Osteocyte (in vitro differentiated cells): ENCODE data around the gene TM7SF2. TPM values are rescaled to one million over a fixed set of nuclear protein-coding genes. Genes with fewer than 3 reads are reported as not detected.

Experiments used
- DNase-seq: peaks from one replicate; pipeline ENCODE4 v3.0.0; 2021; ENCODE audit warnings: mixed read lengths; ENCODE audit not compliant: unreplicated experiment; ENCODE audit errors: extremely low spot score
- H3K27ac Mint-ChIP-seq: one replicate; pipeline ENCODE4 v1.8.0; 2021; ENCODE audit warnings: mild to moderate bottlenecking, mixed read lengths; ENCODE audit not compliant: unreplicated experiment
- H3K27me3 Mint-ChIP-seq: one replicate; pipeline ENCODE4 v1.8.0; 2021; ENCODE audit warnings: mixed read lengths; ENCODE audit not compliant: unreplicated experiment
- H3K36me3 Mint-ChIP-seq: one replicate; pipeline ENCODE4 v1.8.0; 2021; ENCODE audit warnings: mixed read lengths; ENCODE audit not compliant: unreplicated experiment
- H3K4me1 Mint-ChIP-seq: one replicate; pipeline ENCODE4 v1.8.0; 2021; ENCODE audit warnings: mixed read lengths; ENCODE audit not compliant: unreplicated experiment
- H3K4me3 Mint-ChIP-seq: one replicate; pipeline ENCODE4 v1.8.0; 2021; ENCODE audit warnings: mild to moderate bottlenecking, moderate library complexity, mixed read lengths; ENCODE audit not compliant: unreplicated experiment
- H3K9me3 Mint-ChIP-seq: one replicate; pipeline ENCODE4 v1.8.0; 2021; ENCODE audit warnings: mixed read lengths; ENCODE audit not compliant: unreplicated experiment
- total RNA-seq: library from RNA; stranded (reverse); gene quantifications from 2 replicates; pipeline ENCODE4 v1.2.1, GENCODE V29; 2021
- TF ChIP-seq, protein P1 (sequence below): fragments of 200-600 bp; sonication (generic); IDR thresholded peaks from 2 replicates; pipeline ENCODE4 v1.5.0; 2021; ENCODE audit warnings: antibody characterized with exemption, mild to moderate bottlenecking, moderate library complexity

TM7SF2 gene
- total RNA-seq, 1 donor from 2014 or later, result 13.6 TPM

GRCh38 chr11:65110354-65110861, 1.3 kb upstream of the TM7SF2 start:
- Mint-ChIP-seq H3K4me3 (no peak overlapping the region), H3K4me1 (peaks cover 23% of the 10 kb centered on the region), H3K9me3 (no peaks in the 10 kb centered on the region), H3K36me3 (no peaks in the 10 kb centered on the region), H3K27ac (no peak overlapping the region), H3K27me3 (no peaks in the 10 kb centered on the region)
- DNase-seq, result peak; percentile 97
- TF ChIP-seq, protein P1, sequence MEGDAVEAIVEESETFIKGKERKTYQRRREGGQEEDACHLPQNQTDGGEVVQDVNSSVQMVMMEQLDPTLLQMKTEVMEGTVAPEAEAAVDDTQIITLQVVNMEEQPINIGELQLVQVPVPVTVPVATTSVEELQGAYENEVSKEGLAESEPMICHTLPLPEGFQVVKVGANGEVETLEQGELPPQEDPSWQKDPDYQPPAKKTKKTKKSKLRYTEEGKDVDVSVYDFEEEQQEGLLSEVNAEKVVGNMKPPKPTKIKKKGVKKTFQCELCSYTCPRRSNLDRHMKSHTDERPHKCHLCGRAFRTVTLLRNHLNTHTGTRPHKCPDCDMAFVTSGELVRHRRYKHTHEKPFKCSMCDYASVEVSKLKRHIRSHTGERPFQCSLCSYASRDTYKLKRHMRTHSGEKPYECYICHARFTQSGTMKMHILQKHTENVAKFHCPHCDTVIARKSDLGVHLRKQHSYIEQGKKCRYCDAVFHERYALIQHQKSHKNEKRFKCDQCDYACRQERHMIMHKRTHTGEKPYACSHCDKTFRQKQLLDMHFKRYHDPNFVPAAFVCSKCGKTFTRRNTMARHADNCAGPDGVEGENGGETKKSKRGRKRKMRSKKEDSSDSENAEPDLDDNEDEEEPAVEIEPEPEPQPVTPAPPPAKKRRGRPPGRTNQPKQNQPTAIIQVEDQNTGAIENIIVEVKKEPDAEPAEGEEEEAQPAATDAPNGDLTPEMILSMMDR, result peak; percentile 92

DNA sequence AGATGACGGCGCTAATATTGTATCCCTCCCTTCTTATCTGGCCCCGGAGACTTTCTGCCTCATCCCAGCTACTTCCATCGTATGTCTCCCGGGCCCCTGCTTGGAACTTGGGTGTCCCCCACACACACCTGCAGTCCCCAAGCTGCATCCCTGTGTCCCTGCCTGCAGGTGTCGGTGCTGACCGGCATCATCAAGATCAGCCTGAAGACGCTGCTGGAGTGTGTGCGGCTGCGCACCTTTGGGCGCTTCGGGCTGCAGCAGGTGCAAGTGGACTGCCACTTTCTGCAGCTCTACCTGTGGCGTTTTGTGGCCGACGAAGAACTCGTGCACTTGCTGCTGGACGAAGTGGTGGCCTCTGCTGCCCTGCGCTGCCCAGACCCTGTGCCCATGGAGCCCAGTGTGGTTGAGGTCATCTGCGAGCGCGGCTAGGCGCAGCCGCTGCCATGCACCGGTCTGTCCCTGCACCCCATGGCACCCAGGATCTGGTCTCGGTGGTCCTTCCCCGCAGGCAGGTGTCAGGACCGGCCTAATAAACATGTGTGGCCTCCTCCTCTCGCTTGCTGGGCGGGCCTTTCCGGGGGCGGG, 421 bp upstream of the TM7SF2 start:
- no peaks in the 10 kb centered on the region for H3K36me3 Mint-ChIP-seq
- no peaks in the 10 kb centered on the region for H3K9me3 Mint-ChIP-seq
- peak overlapping the region; percentile 86 for H3K4me3 Mint-ChIP-seq
- H3K4me1 Mint-ChIP-seq, result peaks cover 23% of the 10 kb centered on the region
- H3K27ac Mint-ChIP-seq, result no peak overlapping the region
- TF ChIP-seq, protein P1, result no peak
- no peak for DNase-seq
- no peaks in the 10 kb centered on the region for H3K27me3 Mint-ChIP-seq

DNA sequence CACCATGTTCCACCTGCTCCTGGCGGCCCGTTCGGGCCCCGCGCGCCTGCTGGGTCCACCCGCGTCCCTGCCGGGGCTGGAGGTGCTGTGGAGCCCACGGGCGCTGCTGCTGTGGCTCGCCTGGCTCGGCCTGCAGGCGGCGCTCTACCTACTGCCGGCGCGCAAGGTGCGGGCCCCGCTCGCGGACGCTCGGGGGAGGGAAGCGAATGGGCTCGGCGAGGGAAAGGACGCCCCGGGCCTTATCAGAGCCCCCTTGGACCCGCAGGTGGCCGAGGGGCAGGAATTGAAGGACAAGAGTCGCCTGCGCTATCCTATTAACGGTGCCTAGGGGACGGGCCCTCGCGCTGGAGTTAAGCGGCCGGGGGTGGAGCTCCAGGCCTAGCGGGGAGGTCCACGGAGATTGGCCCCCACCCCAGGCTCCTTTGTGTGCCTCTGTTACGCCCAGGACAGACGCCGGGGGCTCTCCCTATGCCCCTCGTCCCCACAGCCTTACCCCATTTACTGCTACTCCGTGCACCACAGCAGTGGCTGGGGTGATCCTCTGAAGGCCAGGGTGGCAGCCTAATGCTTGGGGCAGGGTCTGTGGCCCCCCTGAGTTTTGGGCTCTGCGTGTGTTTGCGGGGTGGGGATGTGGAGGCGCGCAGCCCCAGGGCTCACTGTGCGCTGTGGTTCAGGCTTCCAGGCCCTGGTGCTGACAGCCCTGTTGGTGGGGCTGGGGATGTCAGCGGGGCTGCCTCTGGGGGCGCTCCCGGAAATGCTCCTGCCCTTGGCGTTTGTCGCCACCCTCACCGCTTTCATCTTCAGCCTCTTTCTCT, 1.1 kb downstream of the TM7SF2 start:
- TF ChIP-seq, protein P1, result peak; percentile 97
- Mint-ChIP-seq H3K4me3 (peak overlapping the region; percentile 86), H3K36me3 (no peaks in the 10 kb centered on the region), H3K27ac (peak overlapping the region; percentile 4), H3K27me3 (no peaks in the 10 kb centered on the region), H3K9me3 (no peaks in the 10 kb centered on the region), H3K4me1 (peaks cover 28% of the 10 kb centered on the region)
- DNase-seq, result no peak

- Mint-ChIP-seq H3K9me3 (no peaks in the 10 kb centered on the region), H3K27ac (peak overlapping the region; percentile 4), H3K27me3 (no peaks in the 10 kb centered on the region), H3K36me3 (peaks cover 2% of the 10 kb centered on the region), H3K4me3 (peak overlapping the region; percentile 86), H3K4me1 (peaks cover 30% of the 10 kb centered on the region)
- no peak for DNase-seq
- TF ChIP-seq, protein P1, result no peak
Measured at GRCh38 chr11:65113361-65113756, 1.7 kb downstream of the TM7SF2 start.

DNA sequence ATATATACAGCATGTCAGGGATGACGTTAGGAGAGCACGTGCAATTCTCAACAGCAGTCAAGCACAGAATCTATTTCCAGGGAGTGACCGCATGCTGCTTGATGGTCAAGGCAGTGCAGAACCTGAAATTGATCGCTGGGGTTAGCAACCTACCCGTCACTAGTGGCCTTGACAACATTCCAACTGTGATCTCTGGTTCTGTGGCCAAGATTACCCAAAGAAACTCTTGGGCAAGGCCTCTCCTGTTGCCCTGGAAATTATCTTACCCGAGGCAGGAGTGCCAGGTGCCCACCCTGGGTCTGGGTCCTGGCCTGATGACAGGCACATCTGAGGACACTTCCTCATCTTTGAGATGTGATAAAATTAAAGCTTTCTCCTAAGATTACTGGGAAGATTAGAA, 2.2 kb downstream of the TM7SF2 start:
- no peaks in the 10 kb centered on the region for H3K27me3 Mint-ChIP-seq
- peaks cover 30% of the 10 kb centered on the region for H3K4me1 Mint-ChIP-seq
- H3K36me3 Mint-ChIP-seq, result peaks cover 4% of the 10 kb centered on the region
- peak overlapping the region; percentile 86 for H3K4me3 Mint-ChIP-seq
- H3K27ac Mint-ChIP-seq, result no peak overlapping the region
- TF ChIP-seq, protein P1, result no peak
- DNase-seq, result no peak
- H3K9me3 Mint-ChIP-seq, result no peaks in the 10 kb centered on the region
